Osteocyte (in vitro differentiated cells): Measurements from ENCODE around the gene BAG3. TPM values are rescaled to one million over a fixed set of nuclear protein-coding genes. Genes with fewer than 3 reads are reported as not detected.

ENCODE experiments used
- DNase-seq: peaks from one replicate; pipeline ENCODE4 v3.0.0; 2021; ENCODE audit warnings: mixed read lengths; ENCODE audit not compliant: unreplicated experiment; ENCODE audit errors: extremely low spot score
- H3K27ac Mint-ChIP-seq: one replicate; pipeline ENCODE4 v1.8.0; 2021; ENCODE audit warnings: mild to moderate bottlenecking, mixed read lengths; ENCODE audit not compliant: unreplicated experiment
- H3K27me3 Mint-ChIP-seq: one replicate; pipeline ENCODE4 v1.8.0; 2021; ENCODE audit warnings: mixed read lengths; ENCODE audit not compliant: unreplicated experiment
- H3K36me3 Mint-ChIP-seq: one replicate; pipeline ENCODE4 v1.8.0; 2021; ENCODE audit warnings: mixed read lengths; ENCODE audit not compliant: unreplicated experiment
- H3K4me1 Mint-ChIP-seq: one replicate; pipeline ENCODE4 v1.8.0; 2021; ENCODE audit warnings: mixed read lengths; ENCODE audit not compliant: unreplicated experiment
- H3K4me3 Mint-ChIP-seq: one replicate; pipeline ENCODE4 v1.8.0; 2021; ENCODE audit warnings: mild to moderate bottlenecking, moderate library complexity, mixed read lengths; ENCODE audit not compliant: unreplicated experiment
- H3K9me3 Mint-ChIP-seq: one replicate; pipeline ENCODE4 v1.8.0; 2021; ENCODE audit warnings: mixed read lengths; ENCODE audit not compliant: unreplicated experiment
- long read RNA-seq: library from polyadenylated mRNA; unstranded; transcript quantifications from one replicate; pipeline ENCODE4 v2.0.0, GENCODE V29; 2021
- total RNA-seq: library from RNA; stranded (reverse); gene quantifications from 2 replicates; pipeline ENCODE4 v1.2.1, GENCODE V29; 2021
- TF ChIP-seq, protein P1 (sequence below): fragments of 200-600 bp; sonication (generic); IDR thresholded peaks from 2 replicates; pipeline ENCODE4 v1.5.0; 2021; ENCODE audit warnings: antibody characterized with exemption, mild to moderate bottlenecking, moderate library complexity

Gene BAG3
- 40.1 and 41.0 TPM in 2 replicates for total RNA-seq
- long read RNA-seq, partial matches to known transcripts, result 18 of 23 reads
- long read RNA-seq, other reads (novel, unspliced or antisense), result 2 of 23 reads

DNA sequence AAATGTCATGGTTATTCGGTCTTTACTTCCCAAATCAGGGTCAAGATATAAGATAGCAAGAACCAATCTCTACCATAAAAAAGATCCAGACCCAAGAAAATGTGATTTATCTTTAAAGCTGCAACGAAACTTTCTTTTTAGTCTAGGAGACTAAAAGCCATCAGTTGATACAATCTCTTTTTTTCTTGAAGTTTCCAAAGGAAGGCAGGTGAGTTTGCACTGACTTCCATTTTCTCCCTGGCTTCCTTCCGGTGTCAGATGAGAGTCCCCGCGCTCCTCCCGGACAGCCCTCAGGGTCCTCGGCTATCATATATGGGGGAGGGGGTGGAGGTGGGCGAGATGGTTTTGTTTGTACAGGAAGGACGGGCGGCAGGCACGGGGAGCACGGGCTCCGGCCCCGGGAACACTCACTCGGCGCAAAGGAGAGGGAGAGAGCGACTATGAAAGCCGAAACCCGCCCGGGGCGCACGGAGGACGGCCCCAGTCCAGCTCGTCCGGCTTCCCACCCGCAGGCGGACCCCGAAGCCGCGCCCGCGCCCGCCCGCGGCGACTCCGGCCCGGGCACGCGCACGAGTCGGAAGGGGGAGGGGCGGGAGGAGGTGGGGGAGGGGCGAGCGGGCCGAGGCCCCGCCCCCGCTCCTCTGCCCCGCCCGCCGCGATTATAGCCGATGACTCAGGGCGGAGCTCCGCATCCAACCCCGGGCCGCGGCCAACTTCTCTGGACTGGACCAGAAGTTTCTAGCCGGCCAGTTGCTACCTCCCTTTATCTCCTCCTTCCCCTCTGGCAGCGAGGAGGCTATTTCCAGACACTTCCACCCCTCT, at the start of gene BAG3:
Gene BAG3, plus strand, starts transcription at position 689 of the 822 bp plus-strand sequence. CDS start 296 bp downstream, outside the sequence.
- Mint-ChIP-seq H3K27ac (peak within 1 kb of the TSS; percentile 93), H3K4me1 (peaks cover 39% of the 10 kb centered on the region), H3K36me3 (peaks cover 4% of the 10 kb centered on the region), H3K4me3 (peak within 1 kb of the TSS; percentile 93), H3K9me3 (no peaks in the 10 kb centered on the region), H3K27me3 (no peaks in the 10 kb centered on the region)
- peak; percentile 95 for DNase-seq
- TF ChIP-seq, protein P1, sequence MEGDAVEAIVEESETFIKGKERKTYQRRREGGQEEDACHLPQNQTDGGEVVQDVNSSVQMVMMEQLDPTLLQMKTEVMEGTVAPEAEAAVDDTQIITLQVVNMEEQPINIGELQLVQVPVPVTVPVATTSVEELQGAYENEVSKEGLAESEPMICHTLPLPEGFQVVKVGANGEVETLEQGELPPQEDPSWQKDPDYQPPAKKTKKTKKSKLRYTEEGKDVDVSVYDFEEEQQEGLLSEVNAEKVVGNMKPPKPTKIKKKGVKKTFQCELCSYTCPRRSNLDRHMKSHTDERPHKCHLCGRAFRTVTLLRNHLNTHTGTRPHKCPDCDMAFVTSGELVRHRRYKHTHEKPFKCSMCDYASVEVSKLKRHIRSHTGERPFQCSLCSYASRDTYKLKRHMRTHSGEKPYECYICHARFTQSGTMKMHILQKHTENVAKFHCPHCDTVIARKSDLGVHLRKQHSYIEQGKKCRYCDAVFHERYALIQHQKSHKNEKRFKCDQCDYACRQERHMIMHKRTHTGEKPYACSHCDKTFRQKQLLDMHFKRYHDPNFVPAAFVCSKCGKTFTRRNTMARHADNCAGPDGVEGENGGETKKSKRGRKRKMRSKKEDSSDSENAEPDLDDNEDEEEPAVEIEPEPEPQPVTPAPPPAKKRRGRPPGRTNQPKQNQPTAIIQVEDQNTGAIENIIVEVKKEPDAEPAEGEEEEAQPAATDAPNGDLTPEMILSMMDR, result no peak

- TF ChIP-seq, protein P1, result peak; percentile 26
- Mint-ChIP-seq H3K4me3 (no peak overlapping the region), H3K36me3 (no peaks in the 10 kb centered on the region), H3K27ac (no peak overlapping the region), H3K9me3 (peaks cover 4% of the 10 kb centered on the region), H3K27me3 (peaks cover 6% of the 10 kb centered on the region), H3K4me1 (peaks cover 4% of the 10 kb centered on the region)
- peak; percentile 59 for DNase-seq
Measured at GRCh38 chr10:119602241-119603095, 48.7 kb upstream of the BAG3 start.

GRCh38 chr10:119604468-119604867, 46.7 kb upstream of the BAG3 start:
- no peaks in the 10 kb centered on the region for H3K9me3 Mint-ChIP-seq
- no peaks in the 10 kb centered on the region for H3K36me3 Mint-ChIP-seq
- H3K27ac Mint-ChIP-seq, result no peak overlapping the region
- TF ChIP-seq, protein P1, result no peak
- H3K27me3 Mint-ChIP-seq, result peaks cover 6% of the 10 kb centered on the region
- peaks cover 2% of the 10 kb centered on the region for H3K4me1 Mint-ChIP-seq
- DNase-seq, result no peak
- no peak overlapping the region for H3K4me3 Mint-ChIP-seq

GRCh38 chr10:119608316-119609155, 42.6 kb upstream of the BAG3 start:
- H3K9me3 Mint-ChIP-seq, result no peaks in the 10 kb centered on the region
- no peak overlapping the region for H3K4me3 Mint-ChIP-seq
- H3K27ac Mint-ChIP-seq, result no peak overlapping the region
- H3K4me1 Mint-ChIP-seq, result peaks cover 2% of the 10 kb centered on the region
- TF ChIP-seq, protein P1, result peak; percentile 72
- no peaks in the 10 kb centered on the region for H3K27me3 Mint-ChIP-seq
- no peaks in the 10 kb centered on the region for H3K36me3 Mint-ChIP-seq
- DNase-seq, result peak; percentile 79
